Neutrophil (primary cell): ENCODE results near the gene ACTL8.

Source experiments
- H3K27ac ChIP-seq: fragments of 200-600 bp; sonication (generic); 2 replicates; pipeline ENCODE4 v1.5.1; 2016; ENCODE audit warnings: mild to moderate bottlenecking, moderate library complexity
- H3K27me3 ChIP-seq: fragments of 200-600 bp; sonication (generic); 2 replicates; pipeline ENCODE4 v1.6.0; 2016; ENCODE audit warnings: mild to moderate bottlenecking
- H3K36me3 ChIP-seq: fragments of 200-600 bp; sonication (generic); 2 replicates; pipeline ENCODE4 v1.5.1; 2017
- H3K4me1 ChIP-seq, 2 experiments: fragments of 200-600 bp in 1 of 2; sonication (generic) in 1 of 2; 1 replicate in 1 of 2; 2 replicates in 1 of 2; pipeline versions ENCODE4 v1.5.1 to v1.6.1; 2013 to 2016; ENCODE audit warnings: low read depth in 1 of 2, low read length in 1 of 2, mild to moderate bottlenecking in 1 of 2, moderate library complexity in 1 of 2; ENCODE audit not compliant: control insufficient read depth in 1 of 2, insufficient read depth in 1 of 2
- H3K4me3 ChIP-seq, 2 experiments: fragments of 200-600 bp in 1 of 2; sonication (generic) in 1 of 2; 1 replicate in 1 of 2; 2 replicates in 1 of 2; pipeline ENCODE4 v1.5.1; 2013 to 2016; ENCODE audit warnings: low read depth in 1 of 2, low read length in 1 of 2, mild to moderate bottlenecking in 1 of 2, moderate library complexity in 1 of 2
- H3K9me3 ChIP-seq: fragments of 200-600 bp; sonication (generic); 2 replicates; pipeline ENCODE4 v1.5.1; 2016
- TF ChIP-seq, protein P1 (sequence below): fragments of 200-600 bp; sonication (generic); IDR thresholded peaks from 2 replicates; pipeline ENCODE4 v1.5.1; 2016; ENCODE audit warnings: antibody characterized with exemption

ACTL8 gene

DNA sequence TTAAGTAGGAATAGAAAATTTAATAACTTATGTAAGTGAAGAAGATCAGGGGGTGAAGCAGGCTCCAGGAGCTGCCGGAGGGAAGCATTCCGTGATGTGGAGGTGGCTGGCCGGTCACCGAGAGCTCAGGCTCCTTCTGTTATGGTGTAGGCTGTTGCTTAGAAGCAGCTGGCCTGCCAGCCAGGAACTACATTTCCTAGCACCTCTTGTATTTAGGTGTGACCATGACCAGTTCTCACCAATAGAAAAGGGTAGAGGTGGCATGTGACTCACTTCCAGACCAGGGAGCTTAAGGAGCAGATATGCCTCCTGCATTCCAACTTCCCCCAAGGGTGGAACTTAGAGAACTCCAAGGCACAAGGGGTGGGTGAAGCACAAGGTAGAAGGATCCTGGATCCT is 120.7 kb downstream of the ACTL8 start:
- H3K36me3 ChIP-seq = no peaks in the 10 kb centered on the region
- peaks cover 7% of the 10 kb centered on the region for H3K27me3 ChIP-seq
- no peak overlapping the region for H3K4me3 ChIP-seq
- H3K9me3 ChIP-seq = no peaks in the 10 kb centered on the region
- TF ChIP-seq, protein P1, sequence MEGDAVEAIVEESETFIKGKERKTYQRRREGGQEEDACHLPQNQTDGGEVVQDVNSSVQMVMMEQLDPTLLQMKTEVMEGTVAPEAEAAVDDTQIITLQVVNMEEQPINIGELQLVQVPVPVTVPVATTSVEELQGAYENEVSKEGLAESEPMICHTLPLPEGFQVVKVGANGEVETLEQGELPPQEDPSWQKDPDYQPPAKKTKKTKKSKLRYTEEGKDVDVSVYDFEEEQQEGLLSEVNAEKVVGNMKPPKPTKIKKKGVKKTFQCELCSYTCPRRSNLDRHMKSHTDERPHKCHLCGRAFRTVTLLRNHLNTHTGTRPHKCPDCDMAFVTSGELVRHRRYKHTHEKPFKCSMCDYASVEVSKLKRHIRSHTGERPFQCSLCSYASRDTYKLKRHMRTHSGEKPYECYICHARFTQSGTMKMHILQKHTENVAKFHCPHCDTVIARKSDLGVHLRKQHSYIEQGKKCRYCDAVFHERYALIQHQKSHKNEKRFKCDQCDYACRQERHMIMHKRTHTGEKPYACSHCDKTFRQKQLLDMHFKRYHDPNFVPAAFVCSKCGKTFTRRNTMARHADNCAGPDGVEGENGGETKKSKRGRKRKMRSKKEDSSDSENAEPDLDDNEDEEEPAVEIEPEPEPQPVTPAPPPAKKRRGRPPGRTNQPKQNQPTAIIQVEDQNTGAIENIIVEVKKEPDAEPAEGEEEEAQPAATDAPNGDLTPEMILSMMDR = no peak
- no peaks in the 10 kb centered on the region for H3K4me1 ChIP-seq
- H3K27ac ChIP-seq = no peak overlapping the region
